CD14-positive monocyte (primary cell): Measurements from ENCODE around the gene RASSF4. TPM values are rescaled to one million over a fixed set of nuclear protein-coding genes. Genes with fewer than 3 reads are reported as not detected.

Experiments
- DNase-seq, 3 donors: peaks; one replicate each; pipeline ENCODE4 v3.0.0-alpha.2; 2011 to 2022
- H2AFZ ChIP-seq: 2 replicates; pipeline ENCODE4 v1.6.0; 2012; ENCODE audit warnings: mild to moderate bottlenecking, low read depth, low read length, inconsistent platforms; ENCODE audit not compliant: insufficient read depth, poor library complexity, severe bottlenecking
- H3K27ac ChIP-seq, 2 donors: 1 replicate in 1 of 2; 2 replicates in 1 of 2; pipeline ENCODE4 v1.5.1; 2012 to 2013; ENCODE audit warnings: low read length in 2 of 2, control low read depth in 1 of 2, inconsistent platforms in 1 of 2, low read depth in 1 of 2, mild to moderate bottlenecking in 1 of 2
- H3K27me3 ChIP-seq, 2 donors: one replicate each; pipeline versions ENCODE4 v1.6.0 to v1.6.1; 2011 to 2013; ENCODE audit warnings: low read length in 2 of 2; ENCODE audit not compliant: control insufficient read depth in 2 of 2, insufficient read depth in 2 of 2
- H3K36me3 ChIP-seq, 2 donors: replicated peaks in 1 of 2; 1 replicate in 1 of 2; 2 replicates in 1 of 2; pipeline versions ENCODE4 v1.5.1 to v1.6.1; 2012 to 2013; ENCODE audit warnings: low read length in 2 of 2, control low read depth in 1 of 2, inconsistent platforms in 1 of 2, mild to moderate bottlenecking in 1 of 2; ENCODE audit not compliant: insufficient read depth in 2 of 2, control insufficient read depth in 1 of 2
- H3K4me1 ChIP-seq, 2 donors: 1 replicate in 1 of 2; 2 replicates in 1 of 2; pipeline versions ENCODE4 v1.5.1 to v1.6.1; 2012 to 2013; ENCODE audit warnings: low read length in 2 of 2, control low read depth in 1 of 2, inconsistent platforms in 1 of 2, mild to moderate bottlenecking in 1 of 2, moderate library complexity in 1 of 2; ENCODE audit not compliant: insufficient read depth in 2 of 2, control insufficient read depth in 1 of 2
- H3K4me2 ChIP-seq: replicated peaks from 2 replicates; pipeline ENCODE3; 2012; ENCODE audit warnings: low read length, moderate library complexity, mild to moderate bottlenecking; ENCODE audit not compliant: poor library complexity, severe bottlenecking; ENCODE audit errors: extremely low read depth
- H3K4me3 ChIP-seq, 3 experiments: fragments of 200-600 bp in 1 of 3; sonication (generic) in 1 of 3; replicated peaks in 1 of 3; 1 replicate in 2 of 3; 2 replicates in 1 of 3; pipeline ENCODE4 v1.5.1; 2011 to 2013; ENCODE audit warnings: low read length in 3 of 3, mild to moderate bottlenecking in 3 of 3, control low read depth in 2 of 3, low read depth in 2 of 3, inconsistent platforms in 1 of 3, moderate library complexity in 1 of 3
- H3K79me2 ChIP-seq: 2 replicates; pipeline ENCODE4 v1.6.0; 2012; ENCODE audit warnings: mild to moderate bottlenecking, control low read depth, inconsistent platforms, low read length, moderate library complexity; ENCODE audit not compliant: insufficient read depth
- H3K9ac ChIP-seq: 2 replicates; pipeline ENCODE4 v1.6.0; 2017; ENCODE audit warnings: low read length, mild to moderate bottlenecking; ENCODE audit not compliant: insufficient read depth, poor library complexity, severe bottlenecking
- H3K9me3 ChIP-seq, 2 donors: replicated peaks in 1 of 2; 1 replicate in 1 of 2; 2 replicates in 1 of 2; pipeline versions ENCODE4 v1.5.1 to v1.6.1; 2012 to 2013; ENCODE audit warnings: low read length in 2 of 2, control low read depth in 1 of 2; ENCODE audit not compliant: control insufficient read depth in 1 of 2, insufficient read depth in 1 of 2
- H4K20me1 ChIP-seq: 2 replicates; pipeline ENCODE4 v1.6.0; 2012; ENCODE audit warnings: mild to moderate bottlenecking, low read length, control low read depth, moderate library complexity; ENCODE audit not compliant: insufficient read depth
- H3K27ac Mint-ChIP-seq, 7 donors: one replicate each; pipeline ENCODE4 v1.8.0; 2020; ENCODE audit warnings: mild to moderate bottlenecking in 7 of 7, mixed read lengths in 7 of 7, moderate library complexity in 6 of 7, inconsistent platforms in 2 of 7
- H3K27me3 Mint-ChIP-seq, 3 donors: one replicate each; pipeline ENCODE4 v1.8.0; 2021 to 2022; ENCODE audit warnings: low read depth in 3 of 3, mild to moderate bottlenecking in 3 of 3, mixed read lengths in 3 of 3, moderate library complexity in 3 of 3, inconsistent platforms in 1 of 3
- H3K36me3 Mint-ChIP-seq, 2 donors: one replicate each; pipeline ENCODE4 v1.8.0; 2020; ENCODE audit warnings: mixed read lengths in 2 of 2, inconsistent platforms in 1 of 2, mild to moderate bottlenecking in 1 of 2
- H3K4me1 Mint-ChIP-seq: one replicate; pipeline ENCODE4 v1.8.0; 2020; ENCODE audit warnings: mild to moderate bottlenecking, mixed read lengths
- H3K4me3 Mint-ChIP-seq, 2 donors: one replicate each; pipeline ENCODE4 v1.8.0; 2020; ENCODE audit warnings: mild to moderate bottlenecking in 2 of 2, mixed read lengths in 2 of 2, moderate library complexity in 1 of 2
- H3K9me3 Mint-ChIP-seq, 7 donors: one replicate each; pipeline ENCODE4 v1.8.0; 2020 to 2022; ENCODE audit warnings: mixed read lengths in 7 of 7, mild to moderate bottlenecking in 6 of 7, moderate library complexity in 6 of 7, inconsistent platforms in 2 of 7
- CTCF ChIP-seq: fragments of 200-600 bp; IDR thresholded peaks from one replicate; pipeline ENCODE4 v1.8.0; 2022; ENCODE audit warnings: antibody characterized with exemption, mild to moderate bottlenecking
- WGBS: methylation state at CpG from one replicate; pipeline ENCODE4 v1.1.5; 2013; ENCODE audit warnings: missing lambda C conversion rate; ENCODE audit not compliant: insufficient coverage; 5-methylcytosine and 5-hydroxymethylcytosine counted together
- intact Hi-C, 2 donors: fragments of 100-400 bp; cut with micrococcal nuclease; formaldehyde crosslinking; loops; one replicate each; pipeline versions ENCODE4 v1.15.0 to v1.15.1; 2023
- polyA plus RNA-seq, 3 donors: library from polyadenylated mRNA; depleted of rRNA in 1 of 3; unstranded in 2 of 3; stranded (reverse) in 1 of 3; fragments of 300-500 nt in 2 of 3; fragments of >200 nt in 1 of 3; fragmentation: Illumina TruSeq in 2 of 3; gene quantifications; 1 replicate in 2 of 3; 2 replicates in 1 of 3; pipeline ENCODE4 v1.2.3, GENCODE V29; 2012 to 2021

Gene RASSF4
- polyA plus RNA-seq, 3 donors = 117 to 290 (median 120) TPM

GRCh38 chr10:44974082-44974627 lies 14.6 kb downstream of the RASSF4 start:
- Histone ChIP-seq H3K9me3 (no peaks in the 10 kb centered on the region), H2AFZ (peak overlapping the region; percentile 80), H3K4me2 (peak overlapping the region; percentile 64), H3K4me3 (peak overlapping the region in 2 of 3 experiments; percentile 22 to 63), H3K27ac (peak overlapping the region; percentile 73 to 81), H3K79me2 (peaks cover 85% of the 10 kb centered on the region), H3K27me3 (no peaks in the 10 kb centered on the region), H3K4me1 (peaks cover 63 to 81% of the 10 kb centered on the region in 2 donors), H3K36me3 (peaks cover 71 to 77% of the 10 kb centered on the region in 2 donors), H3K9ac (peak overlapping the region; percentile 54), H4K20me1 (peaks cover 37% of the 10 kb centered on the region)
- DNase-seq = peak in 2 of 3 donors; percentile 33 to 37
- Mint-ChIP-seq H3K27ac (peak overlapping the region; percentile 80 to 92 (median 91)), H3K36me3 (peaks cover 58 to 75% of the 10 kb centered on the region in 2 donors), H3K4me3 (peak overlapping the region; percentile 64 to 72), H3K4me1 (peaks cover 75% of the 10 kb centered on the region), H3K9me3 (peaks cover 0 to 3% (median 0%) of the 10 kb centered on the region in 7 donors), H3K27me3 (no peaks in the 10 kb centered on the region)
- TF ChIP-seq CTCF = no peak
- 53% methylated on average over 7 of the region's 7 CpGs for WGBS
- intact Hi-C loops = loop anchor here (1.0 to 2.0 kb wide), 2 partner anchors 40 to 41 kb away; no protein-coding TSS in a partner anchor

GRCh38 chr10:44974628-44975430 lies 15.2 kb downstream of the RASSF4 start:
- Histone ChIP-seq H3K9ac (peak overlapping the region; percentile 54), H3K36me3 (peaks cover 74 to 80% of the 10 kb centered on the region in 2 donors), H3K4me1 (peaks cover 56 to 74% of the 10 kb centered on the region in 2 donors), H3K27me3 (no peaks in the 10 kb centered on the region), H3K27ac (peak overlapping the region; percentile 73 to 81), H3K79me2 (peaks cover 85% of the 10 kb centered on the region), H4K20me1 (peaks cover 44% of the 10 kb centered on the region), H3K4me3 (peak overlapping the region in 2 of 3 experiments; percentile 22 to 63), H3K9me3 (no peaks in the 10 kb centered on the region), H3K4me2 (peak overlapping the region; percentile 64), H2AFZ (peak overlapping the region; percentile 80)
- H3K27ac Mint-ChIP-seq = peak overlapping the region; percentile 80 to 92 (median 91)
- WGBS = 2% methylated on average over 43 of the region's 46 CpGs
- H3K4me3 Mint-ChIP-seq = peak overlapping the region; percentile 64 to 72
- H3K27me3 Mint-ChIP-seq = no peaks in the 10 kb centered on the region
- peak; percentile 99 for TF ChIP-seq CTCF
- intact Hi-C loops = loop anchor here (1.0 to 2.0 kb wide), 2 partner anchors 41 to 42 kb away; no protein-coding TSS in a partner anchor
- peaks cover 0 to 3% (median 0%) of the 10 kb centered on the region in 7 donors for H3K9me3 Mint-ChIP-seq
- H3K36me3 Mint-ChIP-seq = peaks cover 57 to 75% of the 10 kb centered on the region in 2 donors
- H3K4me1 Mint-ChIP-seq = peaks cover 68% of the 10 kb centered on the region
- peak; percentile 35 to 68 (median 66) for DNase-seq
